GM20000 (cell line): ENCODE measurements around the gene SH3RF3.

Source experiments
- DNase-seq: peaks from one replicate; pipeline ENCODE4 v3.0.0; 2012; ENCODE audit warnings: low spot score
- TF ChIP-seq, protein P1 (sequence below): IDR thresholded peaks from 2 replicates; pipeline ENCODE4 v1.5.1; 2012; ENCODE audit warnings: mild to moderate bottlenecking, control low read depth; ENCODE audit errors: extremely low read depth, missing control alignments

The SH3RF3 gene

DNA sequence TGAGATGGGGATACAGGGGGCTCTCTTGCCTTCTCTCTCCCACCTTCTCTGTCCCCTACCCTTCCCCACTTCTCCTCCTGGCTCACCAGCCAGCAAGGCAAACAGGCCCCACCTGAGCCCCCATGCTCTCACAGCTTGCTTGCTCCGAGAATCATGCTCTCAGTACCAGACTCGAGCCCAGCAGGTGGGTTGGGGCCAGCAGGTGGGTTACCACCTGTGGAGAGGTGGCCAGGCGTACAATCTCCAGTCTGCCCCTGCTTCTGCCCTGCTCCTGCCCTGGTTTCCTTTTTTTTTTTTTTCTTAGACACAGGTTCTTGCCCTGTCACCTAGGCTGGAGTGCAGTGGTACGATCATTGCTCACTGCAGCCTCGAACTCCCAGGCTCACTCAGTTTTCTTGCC is 214.5 kb downstream of the SH3RF3 start:
- TF ChIP-seq, protein P1, sequence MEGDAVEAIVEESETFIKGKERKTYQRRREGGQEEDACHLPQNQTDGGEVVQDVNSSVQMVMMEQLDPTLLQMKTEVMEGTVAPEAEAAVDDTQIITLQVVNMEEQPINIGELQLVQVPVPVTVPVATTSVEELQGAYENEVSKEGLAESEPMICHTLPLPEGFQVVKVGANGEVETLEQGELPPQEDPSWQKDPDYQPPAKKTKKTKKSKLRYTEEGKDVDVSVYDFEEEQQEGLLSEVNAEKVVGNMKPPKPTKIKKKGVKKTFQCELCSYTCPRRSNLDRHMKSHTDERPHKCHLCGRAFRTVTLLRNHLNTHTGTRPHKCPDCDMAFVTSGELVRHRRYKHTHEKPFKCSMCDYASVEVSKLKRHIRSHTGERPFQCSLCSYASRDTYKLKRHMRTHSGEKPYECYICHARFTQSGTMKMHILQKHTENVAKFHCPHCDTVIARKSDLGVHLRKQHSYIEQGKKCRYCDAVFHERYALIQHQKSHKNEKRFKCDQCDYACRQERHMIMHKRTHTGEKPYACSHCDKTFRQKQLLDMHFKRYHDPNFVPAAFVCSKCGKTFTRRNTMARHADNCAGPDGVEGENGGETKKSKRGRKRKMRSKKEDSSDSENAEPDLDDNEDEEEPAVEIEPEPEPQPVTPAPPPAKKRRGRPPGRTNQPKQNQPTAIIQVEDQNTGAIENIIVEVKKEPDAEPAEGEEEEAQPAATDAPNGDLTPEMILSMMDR = no peak
- DNase-seq = no peak

DNA sequence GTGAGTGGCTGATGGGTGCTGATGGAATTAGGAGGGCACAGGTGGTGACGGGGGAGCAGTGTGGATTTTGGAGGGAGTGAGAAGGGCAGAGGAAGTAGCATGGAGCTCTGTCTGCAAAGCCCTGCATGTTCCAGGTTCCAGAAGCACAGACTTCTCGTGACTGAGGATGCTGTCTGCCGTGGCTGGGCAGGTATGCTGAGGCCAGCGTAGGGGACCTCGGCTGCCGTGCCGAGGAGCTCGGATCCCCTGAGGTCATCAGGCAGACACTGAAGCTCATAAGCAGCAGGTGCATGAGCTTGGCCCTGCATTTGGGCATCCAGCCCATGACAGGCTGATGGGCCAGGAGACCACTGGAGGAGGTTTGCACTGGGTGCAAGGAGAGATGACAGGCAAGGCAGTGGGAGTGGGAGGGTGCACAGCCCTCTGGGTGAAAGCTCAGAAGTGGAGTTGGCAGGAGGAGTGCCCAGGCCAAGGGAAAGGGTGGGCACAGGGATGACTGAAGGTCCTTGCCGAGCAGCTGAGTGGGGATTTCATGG is 215.3 kb downstream of the SH3RF3 start:
- TF ChIP-seq, protein P1 = no peak
- DNase-seq = no peak

DNA sequence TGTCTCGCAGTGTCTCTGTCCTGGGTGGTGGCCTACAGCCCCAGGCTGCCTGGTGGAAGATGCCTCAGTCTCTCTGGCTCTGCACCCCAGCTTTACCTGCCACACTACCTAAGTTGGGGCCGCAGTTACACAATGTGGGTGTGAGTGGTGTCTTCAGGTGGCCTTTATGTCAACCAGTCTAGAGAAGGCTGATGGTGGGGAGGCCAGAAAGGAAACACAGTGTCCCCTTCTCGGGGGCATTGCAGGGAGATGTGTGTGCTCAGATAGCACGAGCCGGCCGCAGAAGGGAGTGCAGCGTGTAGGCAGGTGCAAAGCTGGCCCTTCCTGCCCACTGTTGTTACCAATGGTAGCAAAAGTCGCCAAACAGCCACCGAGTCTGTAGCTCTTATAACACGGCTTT is 216.1 kb downstream of the SH3RF3 start:
- no peak for DNase-seq
- TF ChIP-seq, protein P1 = no peak

DNA sequence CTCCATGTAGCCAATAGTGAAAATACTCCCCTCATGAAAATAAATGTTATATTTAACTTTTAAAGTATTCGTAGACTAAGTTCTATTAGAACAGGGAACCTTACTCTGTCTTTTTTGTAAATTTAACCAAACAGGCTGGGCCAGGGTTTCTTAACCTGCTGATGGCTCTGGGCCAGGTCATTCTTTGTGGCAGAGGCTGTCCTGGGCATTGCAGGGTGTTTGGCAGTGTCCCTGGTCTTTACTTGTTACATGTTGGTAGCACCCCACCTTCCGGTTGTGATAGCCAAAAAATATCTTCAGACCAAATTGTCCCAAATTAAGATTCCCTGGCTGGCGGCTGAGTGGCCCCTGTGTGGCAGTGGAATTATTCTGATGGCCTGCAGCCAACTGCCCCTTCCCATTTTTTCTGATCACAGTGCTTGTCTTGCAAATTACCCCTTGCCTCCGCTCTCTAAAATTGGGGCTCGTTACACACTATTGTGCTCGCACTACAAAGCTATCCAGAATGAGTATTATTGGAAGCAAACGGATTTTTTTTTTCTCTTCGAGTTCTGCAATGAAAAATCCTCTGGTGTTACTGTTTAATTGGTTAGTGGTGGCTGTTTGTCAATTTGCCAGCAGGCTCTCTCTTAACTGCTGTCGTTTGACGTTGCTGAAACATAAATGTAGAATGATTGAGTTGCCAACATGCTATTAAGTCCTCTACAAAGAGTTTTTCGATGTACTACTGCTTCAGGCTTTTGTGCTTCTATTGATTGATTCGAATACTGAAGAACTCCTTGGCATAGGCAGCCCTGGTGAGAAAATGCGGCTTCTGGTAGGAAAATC is 216.9 kb downstream of the SH3RF3 start:
- no peak for DNase-seq
- TF ChIP-seq, protein P1 = no peak

DNA sequence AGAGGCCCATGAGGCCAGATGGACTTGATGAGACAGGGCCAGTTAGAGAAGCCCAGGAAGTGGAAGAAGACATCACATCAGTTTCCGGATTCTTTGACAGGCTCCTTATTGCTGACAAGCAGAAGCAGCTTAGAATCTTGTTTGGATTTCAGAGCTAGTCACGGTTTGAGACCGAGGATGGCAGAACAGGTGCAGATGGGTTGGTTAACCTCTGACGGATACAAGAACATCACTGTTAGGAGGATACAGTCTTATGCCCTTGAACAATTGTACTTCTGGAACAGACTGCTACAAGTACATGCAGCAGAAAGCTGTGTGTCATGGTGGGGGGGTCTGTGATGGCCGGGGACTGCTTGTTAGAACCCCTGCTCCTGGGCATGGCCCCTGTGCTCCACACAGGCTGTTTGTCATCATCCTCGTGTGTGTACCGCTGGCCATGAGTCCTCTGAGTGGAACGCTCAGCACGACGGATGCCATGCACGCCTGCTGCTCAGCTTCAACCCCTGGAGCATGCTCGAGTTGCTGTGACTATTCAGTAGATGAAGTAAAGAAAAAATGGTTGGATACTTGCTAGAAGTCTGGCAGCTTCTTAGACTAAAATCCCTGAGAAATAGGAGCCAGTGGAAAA is 217.7 kb downstream of the SH3RF3 start:
- TF ChIP-seq, protein P1 = no peak
- no peak for DNase-seq

DNA sequence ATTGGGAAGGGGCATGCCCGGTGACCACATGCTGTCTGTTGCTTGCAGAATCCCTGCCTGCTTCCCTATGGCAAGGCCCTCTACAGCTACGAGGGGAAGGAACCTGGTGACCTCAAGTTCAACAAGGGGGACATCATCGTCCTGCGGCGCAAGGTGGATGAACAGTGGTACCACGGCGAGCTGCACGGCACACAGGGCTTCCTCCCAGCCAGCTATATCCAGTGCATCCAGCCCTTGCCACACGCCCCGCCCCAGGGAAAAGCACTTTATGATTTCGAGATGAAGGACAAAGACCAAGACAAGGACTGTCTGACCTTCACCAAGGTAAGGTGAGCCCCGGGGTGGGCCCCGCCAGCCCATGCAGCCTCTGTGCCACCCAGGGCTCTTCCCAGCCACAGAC is 218.6 kb downstream of the SH3RF3 start:
- TF ChIP-seq, protein P1 = no peak
- no peak for DNase-seq

DNA sequence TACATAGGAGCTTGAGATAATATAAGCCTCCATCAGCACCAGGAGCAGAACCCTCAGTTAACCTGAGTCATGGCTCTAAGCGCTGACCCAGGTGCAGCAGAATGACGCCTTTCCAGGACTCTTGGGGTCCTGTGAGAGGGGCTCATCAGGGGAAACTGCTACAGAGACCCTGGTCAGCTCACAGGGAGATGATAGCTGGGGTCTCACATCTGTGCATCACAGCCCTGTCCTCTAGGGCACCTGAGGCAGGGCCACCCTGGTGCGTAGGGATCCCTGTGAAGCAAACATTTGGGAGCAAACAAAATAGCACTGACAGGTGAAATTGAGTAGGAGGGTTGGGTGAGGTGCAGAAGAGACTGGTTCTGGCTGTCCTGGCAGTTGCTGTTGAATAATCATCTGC is 219.2 kb downstream of the SH3RF3 start:
- TF ChIP-seq, protein P1 = no peak
- DNase-seq = no peak
